NCI-H146 treated with DMSO at 0.1 percent for 48 hours (cell line): ENCODE data around the gene PCIF1.
"Not testable (repeated sequence)": the region's sequence is repeated elsewhere in the genome, so short reads cannot be mapped to it uniquely, and the experiment has no call there.

ENCODE experiments used
- DNase-seq: peaks from one replicate; lab custom pipeline; 2025; ENCODE audit not compliant: unreplicated experiment; lab: John Stamatoyannopoulos, UW

Gene PCIF1

DNA sequence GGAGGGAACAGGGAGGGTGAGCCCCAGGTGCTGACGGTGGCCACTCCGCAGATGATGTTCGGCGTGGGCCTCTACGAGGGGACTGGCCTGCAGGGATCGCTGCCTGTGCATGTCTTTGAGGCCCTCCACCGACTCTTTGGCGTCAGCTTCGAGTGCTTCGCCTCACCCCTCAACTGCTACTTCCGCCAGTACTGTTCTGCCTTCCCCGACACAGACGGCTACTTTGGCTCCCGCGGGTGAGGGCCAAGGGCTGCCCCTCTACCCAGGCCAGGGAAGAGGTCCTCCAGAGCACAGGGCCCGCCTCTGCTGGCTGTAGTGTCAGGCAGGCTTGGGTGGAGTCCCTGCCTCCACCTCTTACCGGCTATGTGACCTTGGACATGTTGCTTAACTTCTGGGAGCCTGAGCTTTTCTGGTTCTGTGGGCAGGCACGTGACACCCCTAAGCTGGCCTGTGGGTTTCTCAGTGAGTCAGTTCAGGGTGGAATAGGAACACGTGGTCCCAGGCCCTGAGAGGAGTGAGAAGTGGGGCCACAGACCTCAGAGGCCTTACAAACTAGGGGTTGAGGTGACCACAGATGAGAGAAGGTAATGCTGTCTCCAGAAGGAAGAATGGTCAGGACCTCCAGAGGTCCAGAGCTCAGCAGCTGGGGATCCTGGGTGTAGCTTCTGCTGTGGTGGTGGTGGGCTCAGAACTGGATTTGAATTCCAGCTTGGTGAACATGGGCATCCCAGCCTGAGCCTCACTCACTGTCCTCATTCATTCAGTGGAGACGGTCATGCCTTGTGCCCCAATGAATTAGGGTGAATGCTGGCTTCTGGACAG lies 11.9 kb downstream of the PCIF1 start:
- DNase-seq = no peak

DNA sequence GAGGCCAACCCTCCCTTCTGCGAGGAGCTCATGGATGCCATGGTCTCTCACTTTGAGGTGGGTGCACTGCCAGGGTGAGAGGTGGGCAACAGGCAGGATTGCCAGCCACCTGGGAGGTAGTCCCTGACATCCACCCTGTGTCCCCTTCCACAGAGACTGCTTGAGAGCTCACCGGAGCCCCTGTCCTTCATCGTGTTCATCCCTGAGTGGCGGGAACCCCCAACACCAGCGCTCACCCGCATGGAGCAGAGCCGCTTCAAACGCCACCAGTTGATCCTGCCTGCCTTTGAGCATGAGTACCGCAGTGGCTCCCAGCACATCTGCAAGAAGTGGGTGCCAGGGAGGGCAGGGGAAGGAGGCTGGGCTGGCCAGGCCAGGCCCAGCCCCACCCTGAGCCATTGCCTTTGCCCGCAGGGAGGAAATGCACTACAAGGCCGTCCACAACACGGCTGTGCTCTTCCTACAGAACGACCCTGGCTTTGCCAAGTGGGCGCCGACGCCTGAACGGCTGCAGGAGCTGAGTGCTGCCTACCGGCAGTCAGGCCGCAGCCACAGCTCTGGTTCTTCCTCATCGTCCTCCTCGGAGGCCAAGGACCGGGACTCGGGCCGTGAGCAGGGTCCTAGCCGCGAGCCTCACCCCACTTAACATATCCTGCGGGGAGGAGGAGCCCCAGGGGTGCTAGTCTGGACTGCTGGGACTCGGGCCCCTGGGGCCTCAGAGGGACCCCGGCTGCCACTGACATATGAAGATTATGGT lies 12.8 kb downstream of the PCIF1 start:
- no peak for DNase-seq

DNA sequence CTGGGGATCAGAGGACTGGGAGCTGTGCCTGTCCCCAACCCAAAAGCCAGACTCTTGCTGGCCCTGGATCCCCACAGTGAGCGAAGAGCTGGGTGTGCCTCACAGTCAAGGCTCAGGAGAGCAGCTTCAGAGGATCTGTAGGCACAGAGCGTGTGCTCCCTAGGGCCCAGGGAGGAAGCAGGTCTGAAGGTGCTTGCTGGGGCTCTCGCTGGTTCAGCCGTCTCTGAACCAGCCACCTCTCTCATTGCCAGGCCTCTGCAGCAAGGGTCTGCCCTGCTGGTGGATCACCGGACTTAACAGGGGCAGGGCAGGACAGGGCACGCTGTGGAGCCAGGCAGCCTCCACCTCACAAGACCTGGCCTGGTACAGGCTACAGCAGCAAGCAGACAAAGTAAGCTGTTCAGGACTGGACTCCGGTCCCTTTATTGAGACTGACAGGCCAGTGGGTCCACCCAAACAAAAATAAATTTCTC lies 13.8 kb downstream of the PCIF1 start:
- DNase-seq = no peak

DNA sequence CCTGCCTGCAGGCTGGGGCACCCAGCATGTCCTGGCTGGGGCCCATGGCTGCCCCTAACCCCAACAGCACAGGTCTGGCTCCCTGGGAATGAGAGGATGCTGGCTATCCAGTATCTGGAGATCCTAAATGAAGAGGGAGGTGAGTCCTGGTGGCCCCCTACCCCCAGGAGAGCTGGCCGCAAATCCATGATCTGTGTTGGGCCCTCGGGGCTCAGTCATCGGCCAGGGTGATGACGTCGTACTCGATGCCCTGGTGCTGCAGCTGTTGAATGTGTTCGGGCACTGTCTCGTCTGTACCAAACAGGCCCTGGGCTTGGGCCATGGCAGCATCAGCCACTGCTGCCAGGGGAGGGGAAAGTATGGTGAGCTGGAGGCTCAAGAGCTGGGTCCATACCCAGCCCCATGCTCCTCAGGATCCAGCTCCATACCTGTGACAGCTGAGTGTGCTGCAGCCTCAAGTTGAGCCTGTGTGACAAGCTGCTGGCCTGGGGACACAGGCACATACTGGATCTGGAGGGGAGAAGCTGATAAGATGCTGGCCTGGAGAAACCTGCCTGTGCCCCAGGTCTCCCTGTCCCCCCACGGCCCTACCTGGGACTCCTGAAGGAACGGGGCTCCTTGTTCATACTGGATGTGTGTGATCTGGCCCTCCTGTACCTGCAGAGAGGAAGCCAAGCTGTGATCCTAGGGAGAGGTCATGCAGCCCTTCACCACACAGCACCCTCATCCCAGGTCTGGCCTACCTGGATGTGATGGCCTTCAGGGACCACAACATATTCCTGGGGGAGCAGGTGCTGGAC lies 14.5 kb downstream of the PCIF1 start:
- no peak for DNase-seq

DNA sequence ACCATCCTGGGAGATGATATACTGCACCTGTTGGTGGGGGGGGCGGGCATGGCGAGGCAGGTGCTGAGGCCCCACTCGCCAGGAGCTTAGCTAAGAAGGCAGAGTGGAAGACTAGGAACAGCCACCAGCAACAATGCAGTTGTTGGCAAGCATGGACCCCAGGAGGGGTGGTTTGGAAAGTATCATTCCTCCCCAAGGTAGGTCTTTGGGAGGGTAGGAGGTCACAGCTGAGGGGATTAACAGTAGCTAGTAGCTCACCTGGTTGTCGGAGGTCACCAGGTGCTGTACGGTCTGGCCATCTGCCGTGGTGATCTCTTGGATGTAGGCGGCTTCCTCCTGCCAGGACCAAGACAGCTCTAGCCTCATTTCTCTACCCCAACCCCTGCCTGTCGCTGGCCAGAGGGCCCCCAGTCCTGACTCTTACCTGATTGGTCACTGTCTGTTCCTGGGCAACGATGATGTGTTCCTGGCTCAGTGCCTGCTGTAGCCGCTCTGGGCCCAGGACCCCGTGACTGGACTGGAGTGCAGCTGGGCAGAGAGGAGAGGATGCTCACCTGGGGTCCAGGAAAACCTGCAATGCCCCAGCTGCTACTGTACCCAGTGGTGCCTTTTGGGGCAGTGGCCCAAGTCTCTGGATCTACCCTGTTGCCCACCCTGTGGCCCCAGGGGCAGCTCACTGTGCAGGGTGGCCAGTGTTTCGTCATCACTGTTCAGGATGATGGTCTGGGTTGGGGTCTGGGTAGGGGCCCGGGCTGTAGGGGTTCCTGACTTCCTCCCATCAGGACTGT lies 15.3 kb downstream of the PCIF1 start:
- DNase-seq = no peak

DNA sequence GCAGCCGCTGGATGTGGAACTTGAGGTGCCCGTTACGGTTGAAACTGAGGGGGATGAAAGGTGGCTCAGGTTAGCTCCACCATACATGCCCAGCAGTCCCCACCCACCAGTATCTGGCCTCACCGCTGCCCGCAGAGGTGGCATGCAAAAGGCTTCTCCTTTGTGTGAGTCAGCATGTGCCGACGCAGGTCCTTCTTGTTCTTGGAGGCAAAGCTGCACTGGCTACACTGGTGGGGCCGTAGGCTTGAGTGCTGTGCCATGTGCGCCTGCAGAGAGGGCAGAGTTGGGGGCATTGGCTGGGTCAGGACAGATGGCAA lies 15.8 kb downstream of the PCIF1 start:
- DNase-seq = no peak

DNA sequence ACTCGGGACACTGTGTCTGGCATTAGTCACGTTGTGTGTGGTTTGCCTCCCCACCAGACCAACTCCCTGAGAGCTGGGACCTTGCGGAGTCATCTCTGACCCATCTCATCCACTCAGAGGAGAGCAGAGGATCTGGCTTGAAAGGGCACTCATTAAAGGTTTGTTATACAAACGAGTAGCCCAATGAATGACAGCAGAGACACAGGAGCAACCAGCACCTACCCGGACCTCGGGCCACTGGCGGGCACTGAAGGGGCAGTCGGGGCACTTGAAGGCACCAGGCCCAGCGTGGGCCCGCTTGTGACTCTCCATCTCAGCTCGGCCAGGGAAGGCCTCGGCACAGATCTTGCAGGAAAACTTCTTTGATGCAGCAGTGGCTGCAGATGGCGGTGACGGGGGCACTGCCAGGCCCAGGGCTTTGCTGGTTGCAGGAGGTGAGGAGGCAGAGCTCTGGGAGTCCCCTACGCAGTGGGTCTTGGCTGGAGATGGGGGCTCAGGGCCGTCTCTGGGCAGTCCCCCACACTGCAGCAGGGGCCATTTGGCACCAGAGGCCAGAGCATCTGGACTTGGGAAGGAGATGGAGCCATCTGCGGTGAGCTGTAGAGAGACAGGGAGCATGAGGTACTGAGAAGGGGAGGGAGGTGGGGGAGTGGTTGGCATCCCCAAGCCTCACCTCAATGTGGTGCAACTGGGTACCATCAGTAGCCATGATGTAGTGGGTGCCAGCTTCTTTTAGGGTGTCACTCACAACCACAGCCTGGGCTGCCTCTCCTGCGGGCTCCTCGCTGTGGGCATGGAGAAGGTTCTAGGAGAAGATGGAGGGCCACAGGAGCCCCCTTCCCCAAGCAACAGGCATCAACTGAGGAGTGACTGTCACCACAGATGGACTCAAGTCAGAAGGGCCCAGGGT lies 17.7 kb downstream of the PCIF1 start:
- DNase-seq = no peak

DNA sequence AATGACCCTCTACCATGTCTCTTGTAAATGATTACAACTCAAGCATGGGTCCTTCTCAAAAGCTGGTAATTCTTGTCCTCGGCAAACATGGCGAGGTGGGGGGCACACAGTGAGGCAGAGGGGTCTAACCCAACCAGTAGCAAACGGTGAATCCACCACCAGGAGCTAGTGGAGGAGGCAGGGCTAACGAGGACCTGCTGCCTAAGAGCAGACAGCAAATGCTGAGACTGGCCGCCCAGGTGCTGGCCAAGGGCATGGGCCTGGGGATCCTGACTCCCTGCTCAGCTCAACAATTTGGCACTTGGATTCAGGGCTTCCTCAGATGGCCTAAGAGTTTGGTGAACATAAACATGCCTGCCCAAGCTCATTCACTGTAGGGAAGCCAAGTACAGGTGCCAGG lies 18.4 kb downstream of the PCIF1 start:
- DNase-seq = no peak

DNA sequence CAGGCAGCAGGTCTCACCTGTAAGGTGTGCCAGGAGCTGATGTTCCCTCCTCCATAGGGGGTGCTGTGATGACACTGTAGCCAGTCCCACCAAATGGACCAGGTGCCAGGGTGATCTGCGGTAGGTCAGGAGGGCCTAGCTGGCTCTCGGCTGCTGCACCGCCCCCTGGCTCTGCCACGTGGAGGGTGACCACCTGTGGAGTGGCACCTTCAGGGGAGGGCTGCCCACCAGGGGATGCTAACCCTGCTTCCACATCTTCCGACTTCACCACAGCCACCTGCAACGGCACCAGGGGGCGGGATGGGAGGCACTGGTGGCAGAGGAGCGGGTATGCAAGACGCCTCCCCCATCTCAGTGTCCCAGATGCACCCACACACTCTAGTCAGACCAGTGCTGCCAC lies 19.2 kb downstream of the PCIF1 start:
- no peak for DNase-seq

DNA sequence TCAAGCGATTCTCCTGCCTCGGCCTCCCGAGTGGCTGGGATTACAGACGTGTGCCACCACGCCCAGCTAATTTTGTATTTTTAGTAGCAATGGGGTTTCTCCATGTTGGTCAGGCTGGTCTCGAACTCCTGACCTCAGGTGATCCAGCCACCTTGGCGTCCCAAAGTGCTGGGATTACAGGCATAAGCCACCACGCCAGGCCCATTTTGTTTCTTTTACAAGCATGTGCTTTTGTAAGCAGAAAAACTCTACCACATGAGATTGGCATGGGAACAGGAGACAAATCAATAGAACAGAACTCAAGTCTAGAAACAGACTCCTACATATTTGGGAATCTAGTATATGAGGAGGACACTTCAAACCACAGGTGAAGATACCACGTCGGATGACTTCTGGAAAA lies 21.8 kb downstream of the PCIF1 start:
- DNase-seq = not testable (repeated sequence)

DNA sequence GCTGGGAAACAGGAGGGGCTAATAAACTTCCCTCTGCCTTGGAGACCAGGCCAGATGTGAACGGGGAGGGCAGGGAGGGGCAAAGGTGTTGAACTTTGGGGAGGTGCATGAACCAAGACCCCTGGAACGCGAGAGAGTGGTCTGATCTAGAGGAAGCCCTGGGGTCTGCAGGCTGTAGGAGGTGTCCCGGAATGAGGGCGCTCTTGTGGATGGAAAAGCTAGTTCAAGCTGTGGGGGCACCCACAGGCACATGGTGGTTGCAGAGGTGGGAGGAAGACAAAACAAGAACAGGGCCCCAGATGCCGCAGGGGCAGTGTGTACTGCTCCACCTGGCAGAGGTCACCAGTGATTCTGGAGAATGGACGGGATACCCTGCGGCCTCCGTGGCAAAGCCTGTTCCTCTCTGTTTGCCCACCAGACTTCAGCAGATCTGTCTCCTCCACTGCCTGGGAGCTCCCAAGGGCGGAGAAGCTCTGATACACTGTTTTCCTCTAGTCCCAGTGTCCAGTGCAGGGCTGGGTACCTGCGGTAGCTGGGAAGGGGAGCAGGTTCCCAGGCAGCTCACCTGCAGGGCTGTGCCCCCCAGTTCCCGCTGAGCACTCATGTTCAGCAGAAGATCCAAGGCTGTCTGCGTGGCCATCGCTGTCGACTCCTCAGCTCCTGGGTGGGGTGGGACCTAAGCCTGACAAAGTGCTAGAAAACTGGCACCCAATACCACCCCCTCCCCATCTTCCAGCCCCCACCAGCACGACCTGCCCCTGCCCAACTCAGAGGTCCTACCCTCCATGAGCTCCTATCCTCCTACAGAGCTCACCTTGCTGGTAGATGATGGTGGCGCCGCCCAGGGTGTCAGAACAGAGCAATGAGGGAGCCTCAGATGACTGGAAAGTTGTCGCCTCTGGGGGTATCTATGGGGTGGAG lies 22.8 kb downstream of the PCIF1 start:
- no peak for DNase-seq

DNA sequence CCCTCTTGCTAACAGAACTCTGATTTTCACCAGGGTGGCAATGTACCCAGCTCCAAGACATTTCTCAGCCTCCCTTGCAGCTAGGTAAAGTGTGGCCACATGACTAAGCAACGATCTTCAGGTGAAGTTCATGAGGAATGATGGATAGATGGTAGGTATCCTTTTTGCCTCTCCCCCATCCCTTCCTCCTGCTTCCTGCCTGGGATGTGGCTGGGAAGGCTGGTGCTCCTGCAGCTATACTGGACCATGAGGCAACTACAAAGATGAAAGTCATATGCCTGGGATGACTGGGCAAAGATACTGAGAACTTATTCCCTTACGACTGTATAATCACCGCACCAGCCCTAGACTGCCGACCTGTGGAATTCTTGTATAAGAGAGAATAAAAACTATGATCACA lies 24.1 kb downstream of the PCIF1 start:
- DNase-seq = no peak

DNA sequence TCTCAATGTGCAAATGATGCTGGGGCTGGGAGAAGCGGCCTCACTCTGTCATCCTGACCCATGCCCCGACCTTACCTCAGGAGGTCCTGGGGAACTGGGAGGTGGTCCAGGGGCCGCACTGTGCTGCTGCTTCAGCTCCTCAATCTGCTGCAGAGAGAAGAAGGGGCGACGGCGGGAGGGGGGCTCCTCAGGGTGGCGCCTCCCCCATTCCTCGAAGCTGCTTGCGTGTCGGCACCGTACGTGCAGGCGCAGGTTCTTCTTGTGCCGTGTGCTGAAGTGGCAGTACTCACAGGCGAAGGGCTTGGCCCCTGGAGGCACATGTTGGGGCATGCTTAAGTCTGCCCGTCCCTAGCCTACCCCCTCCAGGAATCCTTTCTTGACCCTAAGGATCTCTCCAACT lies 24.6 kb downstream of the PCIF1 start:
- DNase-seq = no peak

DNA sequence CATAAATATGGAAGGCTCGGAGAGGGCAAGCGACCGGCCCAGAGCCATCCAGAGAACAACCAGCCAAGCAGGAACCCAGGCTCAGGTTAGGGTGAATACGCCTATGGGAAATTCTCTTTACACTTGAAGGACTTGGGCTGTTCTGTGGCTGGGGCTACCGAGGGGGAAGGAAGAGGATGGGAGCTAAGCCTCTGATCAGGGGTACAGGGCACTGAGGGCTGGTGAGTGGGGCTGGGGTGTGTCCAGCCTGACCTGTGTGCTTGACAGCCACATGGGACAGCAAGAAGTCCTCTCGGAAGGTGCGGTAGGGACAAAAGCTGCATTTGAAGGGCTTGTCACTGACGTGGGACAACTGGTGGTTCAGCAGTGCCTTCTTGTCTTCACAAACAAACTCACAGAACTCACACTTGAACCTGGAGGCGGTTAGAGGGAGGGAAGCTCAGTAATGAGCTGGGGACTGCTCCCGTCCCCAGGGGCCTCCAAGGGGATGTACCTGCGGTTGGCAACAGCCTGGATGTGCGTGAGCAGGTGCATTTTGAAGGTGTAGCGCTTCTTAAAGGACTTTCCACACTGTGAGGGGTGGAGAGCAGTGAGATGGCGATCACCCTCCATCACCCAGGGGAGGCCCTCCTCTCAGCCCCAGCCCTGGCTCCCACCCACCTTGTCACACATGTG lies 25.6 kb downstream of the PCIF1 start:
- no peak for DNase-seq

DNA sequence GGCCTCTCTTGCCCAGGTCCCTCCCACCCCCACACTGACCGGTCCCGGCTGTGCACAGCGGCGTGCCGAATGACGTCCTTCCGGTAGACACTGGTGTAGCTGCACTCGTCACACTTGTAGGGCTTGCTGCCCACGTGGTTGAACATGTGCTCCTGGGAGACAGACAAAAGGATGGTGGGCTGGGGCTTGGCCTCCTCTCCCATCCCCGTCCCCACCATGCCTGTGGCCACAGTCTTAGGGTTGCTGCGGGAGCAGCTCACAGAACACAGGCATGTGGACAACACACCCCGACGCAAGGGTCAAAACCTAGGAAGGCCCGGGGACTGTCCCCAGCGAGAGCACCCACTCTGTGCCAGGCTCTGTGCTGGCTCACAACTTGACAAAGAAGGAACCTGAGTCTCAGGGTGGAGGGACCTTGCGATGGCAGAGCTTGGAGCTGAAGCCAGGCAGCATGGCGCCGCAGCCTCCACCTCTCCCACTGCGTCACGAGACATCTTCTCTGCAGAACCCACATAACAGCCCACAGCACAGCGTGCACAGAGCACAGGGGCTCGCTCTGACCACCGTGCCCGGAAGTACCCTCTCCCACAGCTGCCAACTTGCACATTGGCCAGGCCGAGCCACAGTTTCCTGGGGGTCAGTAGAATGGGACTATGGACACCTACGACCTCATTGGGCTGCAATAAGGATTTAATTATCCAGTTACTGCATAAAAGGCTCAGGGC lies 27.7 kb downstream of the PCIF1 start:
- DNase-seq = no peak

DNA sequence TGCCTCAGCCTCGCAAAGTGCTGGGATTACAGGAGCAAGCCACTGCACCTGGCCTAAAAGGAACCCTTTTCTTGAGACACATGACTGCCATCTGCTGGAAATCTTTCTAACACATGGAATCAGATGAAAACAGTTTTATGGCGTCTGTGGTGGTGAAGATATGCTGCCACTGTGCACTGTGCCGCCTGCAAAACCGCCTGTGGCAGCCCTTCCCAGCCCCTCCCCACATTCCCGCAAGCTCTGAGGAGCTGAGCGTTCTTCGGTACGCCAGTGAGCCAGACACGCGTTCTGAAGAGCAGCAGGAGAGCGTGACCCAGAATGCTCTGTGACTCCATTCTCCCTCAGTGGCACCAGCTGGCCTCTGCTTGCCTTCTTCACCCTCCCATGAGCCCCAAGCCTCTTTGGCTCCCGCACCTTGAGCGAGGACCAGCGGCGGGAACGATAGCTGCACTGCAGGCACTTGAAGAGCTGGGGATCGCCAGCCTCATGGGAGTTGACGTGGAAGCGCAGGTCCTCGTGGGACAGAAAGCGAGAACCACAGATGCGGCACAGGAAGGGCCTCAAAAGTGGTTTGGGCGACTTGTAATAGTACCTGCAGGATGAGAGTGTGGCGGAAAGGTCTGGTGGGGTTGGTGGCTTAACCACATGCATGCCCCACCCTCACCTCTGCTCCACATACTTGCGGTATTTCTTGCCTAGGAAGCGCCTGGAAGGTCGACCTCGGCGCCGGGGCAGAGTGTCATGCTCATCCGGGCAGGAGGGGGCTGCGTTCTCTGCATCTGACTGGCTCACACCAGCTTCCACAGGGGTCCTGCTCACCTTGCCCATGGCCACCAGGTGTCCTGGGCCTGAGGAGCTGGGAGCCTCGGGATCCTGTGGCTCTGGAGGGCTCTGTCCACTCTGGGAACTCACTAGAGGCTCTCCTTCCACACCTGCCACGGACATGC lies 28.8 kb downstream of the PCIF1 start:
- peak; percentile 31 for DNase-seq

DNA sequence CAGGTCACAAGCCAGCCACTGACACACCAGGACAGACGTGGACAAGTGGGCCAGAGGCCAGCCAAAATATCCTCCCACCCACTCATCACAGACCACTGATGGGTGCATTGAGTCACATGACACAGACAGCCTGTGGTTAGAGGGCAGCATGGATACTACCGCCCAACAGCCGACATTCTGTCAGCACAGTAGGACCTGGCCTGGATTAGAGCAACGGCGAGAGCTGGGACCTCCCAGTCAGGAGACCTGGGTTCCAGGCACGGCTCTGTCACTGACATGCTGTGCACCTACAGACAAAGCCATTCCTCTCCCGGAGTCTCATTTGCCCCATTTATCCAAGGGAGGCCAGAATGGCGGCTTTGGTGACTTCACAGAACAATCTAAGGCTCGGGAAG lies 29.5 kb downstream of the PCIF1 start:
- no peak for DNase-seq
